Ovary (tissue), 3 donors: ENCODE data around the gene MACROH2A2.

ENCODE experiments used
- EP300 ChIP-seq: sonication (generic); formaldehyde crosslinking; IDR thresholded peaks from one replicate; pipeline ENCODE4 v1.6.1; 2017; ENCODE audit warnings: antibody characterized with exemption
- POLR2A ChIP-seq: fragments of 450-650 bp; IDR thresholded peaks from one replicate; pipeline ENCODE4 v1.6.1; 2017; ENCODE audit warnings: antibody characterized with exemption, mild to moderate bottlenecking, moderate library complexity
- TF ChIP-seq, protein P1 (sequence below), 3 donors: fragments of 450-650 bp in 2 of 3; fragments of 200-600 bp in 1 of 3; IDR thresholded peaks; one replicate each; pipeline versions ENCODE4 v1.5.1 to v1.8.0; 2016 to 2022; ENCODE audit warnings: antibody characterized with exemption in 3 of 3, mild to moderate bottlenecking in 1 of 3
- donor health status: DM: no; HTN: no; CAD: no.

DNA sequence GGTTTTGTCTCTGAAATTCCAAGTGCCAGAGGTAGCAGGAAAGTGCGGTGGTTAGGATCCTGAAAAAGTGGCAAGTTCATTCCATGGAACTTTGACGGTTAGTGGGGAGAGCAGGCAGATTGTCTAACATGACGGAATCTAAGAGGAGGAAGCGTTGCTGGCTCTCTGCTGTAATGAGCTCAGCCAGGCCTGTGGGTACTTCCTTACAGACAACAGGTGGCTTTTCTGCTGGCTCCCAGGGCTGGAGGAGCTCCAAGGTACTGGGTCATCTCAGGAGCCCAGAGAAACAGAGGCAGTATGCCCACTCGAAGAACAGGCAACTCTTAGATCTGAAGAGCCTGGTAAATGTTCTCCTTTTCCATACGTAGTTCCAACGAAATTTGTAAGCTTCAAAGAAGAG lies 83.0 kb downstream of the MACROH2A2 start:
- TF ChIP-seq, protein P1, sequence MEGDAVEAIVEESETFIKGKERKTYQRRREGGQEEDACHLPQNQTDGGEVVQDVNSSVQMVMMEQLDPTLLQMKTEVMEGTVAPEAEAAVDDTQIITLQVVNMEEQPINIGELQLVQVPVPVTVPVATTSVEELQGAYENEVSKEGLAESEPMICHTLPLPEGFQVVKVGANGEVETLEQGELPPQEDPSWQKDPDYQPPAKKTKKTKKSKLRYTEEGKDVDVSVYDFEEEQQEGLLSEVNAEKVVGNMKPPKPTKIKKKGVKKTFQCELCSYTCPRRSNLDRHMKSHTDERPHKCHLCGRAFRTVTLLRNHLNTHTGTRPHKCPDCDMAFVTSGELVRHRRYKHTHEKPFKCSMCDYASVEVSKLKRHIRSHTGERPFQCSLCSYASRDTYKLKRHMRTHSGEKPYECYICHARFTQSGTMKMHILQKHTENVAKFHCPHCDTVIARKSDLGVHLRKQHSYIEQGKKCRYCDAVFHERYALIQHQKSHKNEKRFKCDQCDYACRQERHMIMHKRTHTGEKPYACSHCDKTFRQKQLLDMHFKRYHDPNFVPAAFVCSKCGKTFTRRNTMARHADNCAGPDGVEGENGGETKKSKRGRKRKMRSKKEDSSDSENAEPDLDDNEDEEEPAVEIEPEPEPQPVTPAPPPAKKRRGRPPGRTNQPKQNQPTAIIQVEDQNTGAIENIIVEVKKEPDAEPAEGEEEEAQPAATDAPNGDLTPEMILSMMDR (IDR thresholded peaks at IDR 0.05): no peak
- TF ChIP-seq POLR2A (no peak), EP300 (no peak)
